Dermis lymphatic vessel endothelial cell (primary cell): ENCODE results near the gene ID2. TPM values are rescaled to one million over a fixed set of nuclear protein-coding genes. Genes with fewer than 3 reads are reported as not detected.

ENCODE experiments used
- total RNA-seq: library from RNA; depleted of rRNA; stranded (reverse); fragments of >200 nt; gene quantifications from 2 replicates; pipeline ENCODE4 v1.2.1, GENCODE V29; 2014

Gene ID2
- 62.6 and 63.7 TPM in 2 replicates for total RNA-seq

GRCh38 chr2:8681786-8682692 is at the start of gene ID2:
ID2 (plus strand) TSS chr2:8682056; CDS start chr2:8682166, 110 bp downstream.

Other genes starting within 250 kb of the ID2 start
- 60.5 and 77.9 TPM in 2 replicates for gene KIDINS220, start 155.6 kb downstream of the ID2 start, total RNA-seq